HG03520 (cell line): ENCODE measurements around the gene PTGR3.

Experiments used
- ATAC-seq: cut with Tn5 transposase; IDR thresholded peaks from one replicate; pipeline ENCODE4 v1.9.1; 2021; ENCODE audit warnings: mild to moderate bottlenecking, moderate library complexity; ENCODE audit not compliant: unreplicated experiment

Gene PTGR3, protein sequence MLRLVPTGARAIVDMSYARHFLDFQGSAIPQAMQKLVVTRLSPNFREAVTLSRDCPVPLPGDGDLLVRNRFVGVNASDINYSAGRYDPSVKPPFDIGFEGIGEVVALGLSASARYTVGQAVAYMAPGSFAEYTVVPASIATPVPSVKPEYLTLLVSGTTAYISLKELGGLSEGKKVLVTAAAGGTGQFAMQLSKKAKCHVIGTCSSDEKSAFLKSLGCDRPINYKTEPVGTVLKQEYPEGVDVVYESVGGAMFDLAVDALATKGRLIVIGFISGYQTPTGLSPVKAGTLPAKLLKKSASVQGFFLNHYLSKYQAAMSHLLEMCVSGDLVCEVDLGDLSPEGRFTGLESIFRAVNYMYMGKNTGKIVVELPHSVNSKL

GRCh38 chr18:75209129-75209950 lies at the start of gene PTGR3:
PTGR3 (minus strand) TSS chr18:75209139; CDS start chr18:75209058, 81 bp downstream.
- ATAC-seq: peak; percentile 36

- ATAC-seq: no peak
Measured at GRCh38 chr18:75257605-75258004, 48.7 kb upstream of the PTGR3 start.

DNA sequence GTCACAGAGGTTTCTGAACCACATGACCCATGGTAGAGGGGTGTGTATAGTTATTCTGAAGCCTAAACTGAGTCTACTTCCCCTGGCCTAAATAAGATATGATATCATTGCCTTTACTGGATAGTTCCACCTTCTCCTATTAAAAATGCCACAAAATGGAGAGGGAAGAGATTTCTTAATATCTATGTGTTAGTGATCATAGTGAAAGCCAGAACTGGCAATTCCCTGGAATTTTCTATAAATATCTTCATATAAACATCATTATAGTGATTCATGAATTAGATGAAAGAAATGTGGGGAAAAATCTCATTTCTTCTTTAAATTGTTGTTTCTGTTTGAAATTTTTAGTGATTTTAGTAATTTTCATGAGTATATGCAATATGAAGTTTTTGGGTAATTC lies 47.4 kb upstream of the PTGR3 start:
- ATAC-seq: no peak

DNA sequence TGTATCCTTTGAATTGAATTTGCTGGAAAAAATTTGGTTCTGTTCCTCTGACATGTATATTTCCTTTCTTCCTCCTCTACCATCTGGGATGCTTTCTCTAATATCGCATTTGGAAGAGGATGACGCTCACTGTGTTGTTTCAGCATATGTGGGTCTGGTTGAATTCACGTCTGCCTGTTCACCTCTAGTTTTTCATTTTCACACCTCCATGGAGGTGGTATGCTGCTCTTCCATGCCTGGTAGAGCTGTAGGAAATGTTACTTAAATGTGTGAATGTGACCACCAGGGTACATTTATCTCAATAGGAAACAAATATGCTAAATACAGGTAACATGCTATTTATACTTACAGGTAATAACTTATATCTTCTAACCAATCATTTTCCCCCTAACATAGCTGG lies 46.2 kb upstream of the PTGR3 start:
- no peak for ATAC-seq

- no peak for ATAC-seq
Measured at GRCh38 chr18:75253784-75254183, 44.8 kb upstream of the PTGR3 start.

DNA sequence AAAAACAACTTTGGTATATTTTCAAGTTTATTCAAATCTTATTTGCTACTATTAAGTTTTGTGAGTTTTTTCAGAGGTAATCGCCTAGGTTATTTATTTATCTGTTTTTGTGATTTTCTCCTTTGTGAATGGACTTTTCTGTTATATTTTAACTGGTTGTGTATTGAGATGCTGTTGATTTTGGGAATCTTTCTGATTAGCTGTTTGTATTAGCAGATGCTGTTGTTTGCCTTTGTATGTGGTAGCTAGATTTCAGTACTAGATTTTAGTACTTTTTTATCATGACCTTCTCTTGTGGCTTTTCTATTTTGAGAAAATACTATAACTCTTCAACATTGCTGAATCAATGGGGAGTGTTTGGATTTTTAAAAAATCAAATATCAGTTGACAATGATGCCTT lies 44.1 kb upstream of the PTGR3 start:
- no peak for ATAC-seq

GRCh38 chr18:75252136-75252535 lies 43.2 kb upstream of the PTGR3 start:
- no peak for ATAC-seq

GRCh38 chr18:75251466-75251865 lies 42.5 kb upstream of the PTGR3 start:
- ATAC-seq: no peak

DNA sequence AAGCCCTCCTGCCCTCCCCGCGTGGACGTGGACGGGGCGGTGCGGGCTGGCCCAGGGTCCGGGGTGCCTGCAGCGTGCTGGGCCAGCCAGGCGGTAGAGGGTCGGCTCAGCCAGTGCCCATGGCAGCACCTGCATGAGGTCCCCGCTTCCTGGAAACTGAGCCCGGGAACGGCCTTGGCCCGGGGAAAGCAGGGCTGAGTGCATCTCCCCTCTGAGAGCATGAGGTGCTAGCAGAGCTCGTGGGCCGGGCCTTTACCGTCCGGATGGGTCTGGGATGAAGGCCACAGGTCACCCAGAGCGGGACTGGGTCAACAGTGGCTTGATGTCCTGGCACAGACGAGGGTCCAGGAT lies 41.5 kb upstream of the PTGR3 start:
- ATAC-seq: no peak

- ATAC-seq: no peak
Measured at GRCh38 chr18:75249672-75250470, 40.9 kb upstream of the PTGR3 start.

- ATAC-seq: no peak
Measured at GRCh38 chr18:75249175-75249518, 40.2 kb upstream of the PTGR3 start.

GRCh38 chr18:75248426-75249174 lies 39.7 kb upstream of the PTGR3 start:
- no peak for ATAC-seq

DNA sequence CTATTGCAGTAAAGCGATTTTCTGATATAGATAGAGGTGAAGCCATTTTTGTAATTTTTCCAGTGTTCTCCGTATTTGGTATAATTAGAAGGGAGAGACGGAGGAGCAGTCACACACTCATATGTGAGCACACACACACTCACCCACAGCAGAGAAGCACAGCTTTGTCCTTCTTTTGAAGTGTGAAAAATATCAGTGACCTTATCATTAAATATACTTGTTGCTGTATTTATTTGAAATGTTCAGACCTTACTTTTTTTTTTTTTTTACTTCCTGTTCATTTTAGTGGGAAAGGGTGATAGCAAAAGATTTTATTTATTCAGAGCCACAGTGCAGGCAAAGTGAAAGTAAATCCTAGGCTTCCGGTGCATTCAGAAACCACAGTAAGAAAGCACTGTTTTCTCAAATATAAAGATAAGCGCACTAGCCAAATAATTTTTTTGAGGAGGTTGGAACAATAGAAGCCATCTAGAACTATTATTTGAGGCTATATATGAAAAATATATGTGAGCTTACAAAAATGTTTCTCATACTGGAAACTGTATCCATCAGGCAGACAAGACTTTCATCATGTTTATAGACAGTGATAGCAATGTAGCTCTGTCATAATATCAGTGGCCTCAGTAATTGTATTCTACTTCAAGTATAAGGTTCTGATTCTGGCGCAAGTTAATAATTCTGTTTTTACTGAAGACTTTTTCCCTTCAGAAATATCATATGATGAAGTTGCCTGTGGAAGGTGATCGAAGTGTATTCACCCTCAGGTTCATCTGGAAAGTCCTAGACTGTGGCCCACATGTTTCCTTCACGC lies 38.9 kb upstream of the PTGR3 start:
- no peak for ATAC-seq

GRCh38 chr18:75246721-75247610 lies 38.0 kb upstream of the PTGR3 start:
- no peak for ATAC-seq

- ATAC-seq: no peak
Measured at GRCh38 chr18:75244351-75245313, 35.7 kb upstream of the PTGR3 start.

DNA sequence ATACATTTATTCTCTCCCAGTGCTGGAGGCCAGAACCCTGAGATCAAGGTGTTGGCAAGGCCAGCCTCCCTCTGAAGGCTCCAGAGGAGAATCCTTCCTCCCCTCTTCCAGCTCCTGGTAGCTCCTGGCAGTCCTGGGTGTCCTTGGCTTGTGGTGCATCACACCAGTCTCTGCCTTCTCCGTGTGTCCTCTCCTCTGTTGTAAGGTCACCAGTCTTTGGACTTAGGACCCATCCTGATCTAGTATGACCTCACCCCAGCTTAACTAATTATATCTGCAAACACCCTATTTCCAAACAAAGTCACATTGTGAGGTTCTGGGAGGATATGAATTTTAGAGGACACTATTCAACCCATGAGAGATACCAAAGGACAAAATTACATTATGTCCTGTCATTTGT lies 32.8 kb upstream of the PTGR3 start:
- no peak for ATAC-seq

DNA sequence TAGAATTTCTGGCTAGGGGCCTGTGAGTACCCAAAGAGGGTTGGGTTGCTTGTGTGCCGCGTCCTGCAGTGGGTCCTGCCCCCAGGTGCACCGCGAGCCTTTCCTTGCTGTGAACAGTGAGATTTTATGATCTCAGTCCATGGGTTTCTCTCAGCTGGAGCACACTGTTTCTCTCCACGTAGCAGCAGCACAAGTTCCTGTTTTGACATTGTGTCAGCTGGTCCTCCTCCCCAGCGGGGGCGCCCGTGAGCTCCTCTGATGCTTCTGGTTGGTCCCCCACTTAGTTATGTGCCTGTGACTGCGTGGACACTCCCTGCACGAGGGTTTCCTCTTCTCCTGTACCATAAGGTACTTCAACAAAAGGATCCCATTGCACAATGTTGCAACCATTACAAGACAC lies 31.5 kb upstream of the PTGR3 start:
- ATAC-seq: no peak

- no peak for ATAC-seq
Measured at GRCh38 chr18:75238786-75239185, 29.8 kb upstream of the PTGR3 start.
